NCI-H1048 (cell line): ENCODE results near the gene YIF1A.
A peak's percentile ranks its signal among the peaks of the same experiment; 100 is the strongest.

Experiments
- DNase-seq: peaks from one replicate; lab custom pipeline; 2025; lab: John Stamatoyannopoulos, UW

The YIF1A gene, protein sequence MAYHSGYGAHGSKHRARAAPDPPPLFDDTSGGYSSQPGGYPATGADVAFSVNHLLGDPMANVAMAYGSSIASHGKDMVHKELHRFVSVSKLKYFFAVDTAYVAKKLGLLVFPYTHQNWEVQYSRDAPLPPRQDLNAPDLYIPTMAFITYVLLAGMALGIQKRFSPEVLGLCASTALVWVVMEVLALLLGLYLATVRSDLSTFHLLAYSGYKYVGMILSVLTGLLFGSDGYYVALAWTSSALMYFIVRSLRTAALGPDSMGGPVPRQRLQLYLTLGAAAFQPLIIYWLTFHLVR

DNA sequence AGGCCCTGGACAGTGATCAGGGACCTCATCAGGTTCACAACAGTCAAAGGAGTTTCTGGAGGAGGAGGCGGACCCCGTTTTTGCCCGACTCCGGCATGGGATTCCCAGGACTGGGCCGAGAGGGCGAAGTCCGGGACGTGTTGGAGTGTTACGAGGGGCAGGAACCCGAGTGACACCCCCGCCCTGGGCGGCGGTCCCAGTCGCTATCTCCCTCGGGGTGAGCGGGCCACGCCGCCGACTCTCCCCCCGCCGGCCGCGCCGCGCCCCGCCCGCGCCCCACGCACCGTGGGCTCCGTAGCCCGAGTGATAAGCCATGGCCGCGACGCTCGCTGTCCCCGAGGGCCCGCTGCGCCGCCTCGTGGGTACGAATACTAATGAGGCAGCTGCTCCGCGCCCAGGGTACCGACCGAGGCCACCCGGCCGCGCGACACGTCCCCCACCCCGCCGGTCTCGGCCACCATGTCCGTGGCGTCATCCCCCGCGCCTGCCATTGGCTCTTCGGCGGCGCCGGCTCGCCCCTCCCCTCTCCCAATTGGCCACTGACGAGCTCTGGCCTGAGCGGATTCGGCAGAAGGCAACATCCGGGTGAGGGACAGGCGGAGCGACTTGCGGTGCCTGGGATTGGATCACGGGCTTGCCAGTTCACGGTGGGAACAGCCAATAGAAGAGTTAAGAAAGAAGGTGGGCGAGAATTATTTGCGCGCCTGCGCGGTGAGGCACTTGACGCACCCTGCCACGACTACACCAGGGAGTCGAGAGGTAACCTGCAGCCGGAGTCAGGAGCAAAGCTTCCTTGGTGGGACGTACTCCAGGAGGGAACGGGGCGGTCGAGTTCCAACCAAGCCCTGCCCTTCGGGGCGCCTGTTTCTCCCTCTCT lies at the start of gene YIF1A:
YIF1A (minus strand) TSS at position 473 of the 877 bp plus-strand sequence; CDS start at position 315, 158 bp downstream.
- peak; percentile 98 for DNase-seq

DNA sequence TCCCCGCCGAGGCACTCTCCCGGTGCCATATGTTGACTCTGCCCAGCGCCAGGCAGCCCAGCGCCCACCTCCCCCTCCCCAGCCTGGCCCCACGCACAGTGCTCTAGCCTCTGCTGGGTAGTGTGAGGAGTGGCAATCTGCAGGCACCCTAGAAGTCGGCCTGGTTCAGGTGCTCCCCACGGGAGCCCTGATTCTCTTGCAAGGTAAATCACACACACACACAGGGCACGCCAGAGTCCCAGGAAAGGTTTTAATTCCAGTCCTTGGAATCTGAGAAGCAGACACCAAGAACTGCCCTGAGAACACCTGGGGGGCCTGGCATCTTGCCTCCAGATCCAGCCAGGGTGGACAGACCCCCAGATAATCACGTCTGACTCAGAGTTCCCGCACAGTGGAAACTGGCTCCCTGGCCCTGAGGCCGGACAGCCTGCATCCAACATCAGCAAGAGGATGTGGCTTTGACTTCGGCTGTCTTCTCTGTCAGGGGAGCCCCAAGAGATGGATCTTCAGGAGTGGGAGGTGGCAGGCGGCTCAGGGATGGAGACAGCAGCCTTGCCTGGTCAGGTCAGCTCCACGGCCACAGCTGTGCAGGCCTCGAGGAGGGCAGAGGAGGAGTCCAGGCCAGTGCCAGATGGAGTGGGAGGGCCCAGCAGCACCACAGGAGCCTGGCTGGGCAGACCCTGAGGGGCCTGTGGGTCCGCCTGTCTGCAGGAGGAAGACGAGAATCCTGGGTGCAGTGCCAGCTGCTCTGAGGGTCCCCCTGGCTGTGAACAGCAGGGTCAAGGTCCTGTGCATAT lies 48.4 kb upstream of the YIF1A start:
- DNase-seq, result no peak

DNA sequence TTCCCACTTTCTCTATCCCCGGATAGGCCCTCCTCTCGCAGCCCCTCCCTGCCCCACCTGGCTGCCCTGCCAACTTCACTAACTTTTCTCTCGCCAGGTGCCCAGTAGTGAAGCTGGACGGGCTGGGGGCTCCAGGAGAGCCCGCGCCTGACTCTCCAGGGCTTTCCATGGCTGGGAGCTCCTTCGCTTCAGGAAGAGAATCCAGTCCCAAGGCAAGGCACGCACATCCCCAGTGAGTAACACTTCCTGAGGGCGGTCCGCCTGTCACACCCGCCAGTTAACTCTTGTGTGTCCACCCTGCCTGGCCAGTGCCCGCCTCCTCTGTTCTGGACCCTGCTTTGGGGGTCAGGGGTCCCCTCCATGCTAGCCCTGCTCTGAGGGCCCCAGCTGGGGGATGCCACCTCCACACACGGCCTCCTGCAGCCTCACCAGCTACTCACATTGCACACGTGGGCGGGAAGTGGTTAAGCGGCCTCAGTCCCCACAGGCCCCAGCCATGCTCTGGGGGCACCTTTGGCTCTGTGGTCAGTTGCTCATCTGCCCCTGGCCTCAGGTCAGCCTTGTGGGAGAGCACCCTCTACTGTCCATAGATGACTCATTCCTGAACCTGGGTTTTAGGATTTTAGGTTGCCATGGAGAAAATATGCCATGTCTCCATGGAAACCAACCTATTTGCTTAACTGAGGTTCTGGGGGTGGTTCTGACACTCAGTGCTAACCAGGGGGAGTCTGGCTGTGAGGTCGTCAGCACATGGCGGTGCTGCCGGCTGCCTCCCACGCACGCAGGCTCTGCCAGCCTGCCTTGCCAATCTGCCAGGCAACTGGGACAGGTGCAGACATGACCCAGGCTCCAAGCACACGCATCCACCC lies 47.5 kb upstream of the YIF1A start, which contains the start of gene RIN1:
RIN1 (minus strand) TSS at position 201 of the 869 bp plus-strand sequence; CDS start at position 169, 32 bp downstream.
- no peak for DNase-seq

DNA sequence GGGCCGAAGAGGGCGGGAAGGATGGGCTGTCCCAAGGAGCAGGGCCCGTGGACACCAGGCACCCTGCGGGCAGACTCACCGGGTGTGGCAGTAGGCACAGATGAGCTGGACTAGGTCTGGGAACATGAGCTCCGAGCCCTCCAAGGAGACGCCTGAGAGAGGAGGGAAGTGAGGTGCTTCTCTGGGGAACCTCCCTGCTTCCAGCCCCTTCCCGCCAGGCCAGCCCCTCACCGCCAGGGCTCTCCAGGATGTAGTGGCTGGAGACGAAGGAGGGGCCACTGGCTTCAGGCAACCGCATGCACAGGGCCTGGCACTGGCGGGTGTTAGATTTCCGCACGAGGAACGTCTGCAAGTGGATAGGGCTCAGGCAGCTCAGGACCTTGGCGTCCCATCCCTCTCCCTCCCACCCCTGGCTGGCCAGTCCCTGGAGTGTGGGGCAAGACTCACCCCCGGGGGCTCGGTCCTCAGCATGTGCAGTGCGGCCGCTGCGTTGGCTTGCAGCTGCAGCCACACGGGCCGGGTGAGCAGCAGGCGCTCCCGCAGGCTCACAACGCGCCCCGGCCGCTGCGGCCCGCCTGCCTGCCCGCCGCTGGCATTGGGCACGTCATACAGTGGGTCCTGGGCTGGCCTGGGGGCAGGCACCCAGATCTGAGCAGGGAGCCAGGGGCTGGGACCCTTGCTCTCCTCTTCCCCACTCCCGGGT lies 46.7 kb upstream of the YIF1A start:
- no peak for DNase-seq

GRCh38 chr11:66334605-66335442 lies 45.9 kb upstream of the YIF1A start:
- DNase-seq, result no peak

DNA sequence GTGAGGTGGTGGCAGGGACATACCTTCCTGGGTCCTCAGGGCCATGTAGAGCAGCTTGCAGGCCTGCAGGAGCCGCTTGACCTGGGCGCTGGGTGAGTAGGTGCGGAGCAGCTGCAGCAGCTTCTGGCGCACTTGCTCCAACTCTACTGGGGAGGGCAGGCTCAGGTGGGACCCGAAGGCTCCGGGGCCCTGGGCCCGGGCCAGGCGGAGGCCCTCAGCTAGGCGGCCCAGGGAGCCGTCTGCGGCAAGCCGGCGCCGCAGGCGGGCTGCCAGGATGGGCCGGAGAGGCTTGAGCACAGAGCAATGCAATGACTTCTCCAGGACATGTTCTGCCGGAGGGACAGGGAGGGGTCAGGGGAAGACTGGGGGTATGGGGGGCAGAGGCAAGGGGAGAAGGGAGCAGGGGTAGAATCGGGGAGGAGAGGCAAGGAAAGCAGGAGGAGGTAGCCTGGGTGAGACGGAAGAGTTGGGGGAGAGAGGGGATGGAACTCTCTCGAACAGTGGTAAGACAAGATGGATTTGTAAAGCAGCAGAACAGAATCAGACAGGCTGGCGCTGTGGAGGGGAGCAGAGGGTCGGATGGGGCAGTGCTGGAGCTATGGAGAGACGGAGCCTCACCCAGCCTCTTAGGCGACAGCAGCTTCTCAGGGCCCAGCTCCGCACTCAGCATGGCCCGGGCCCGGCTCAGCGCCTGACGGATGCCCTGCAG lies 45.1 kb upstream of the YIF1A start:
- no peak for DNase-seq

DNA sequence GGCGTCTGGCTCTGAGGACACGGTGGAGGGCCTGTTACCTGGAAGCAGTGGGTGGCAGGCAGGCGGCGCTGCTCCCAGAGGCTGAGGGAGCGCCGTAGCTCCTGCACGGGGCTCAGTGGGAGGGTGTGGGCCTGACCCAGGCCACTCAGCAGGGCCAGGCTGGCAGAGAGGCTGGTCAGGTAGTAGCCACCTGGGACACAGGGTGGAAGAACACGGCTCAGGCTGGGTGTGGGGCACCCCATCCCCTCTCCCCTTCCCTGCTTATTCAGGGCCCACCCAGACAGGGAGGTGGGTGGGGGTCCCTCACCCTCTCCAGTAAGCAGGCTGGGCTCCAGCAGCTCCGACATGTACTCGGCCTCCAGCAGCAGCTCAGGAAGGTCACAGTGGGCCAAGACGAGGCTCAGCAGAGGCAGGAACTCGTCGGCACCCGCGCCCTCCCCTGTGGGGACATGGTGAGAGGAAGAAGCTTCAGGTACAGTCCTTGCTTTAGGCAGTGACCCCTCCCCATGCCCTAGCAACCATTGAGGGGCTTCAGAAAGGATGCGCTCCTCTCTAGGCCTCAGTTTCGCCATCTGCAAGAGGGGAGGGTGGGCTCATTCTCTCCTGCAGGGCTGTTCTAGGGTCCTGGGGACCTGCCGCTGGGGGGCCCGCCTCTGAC lies 44.4 kb upstream of the YIF1A start:
- DNase-seq, result no peak

GRCh38 chr11:66332371-66333219 lies 43.7 kb upstream of the YIF1A start:
- DNase-seq, result no peak

DNA sequence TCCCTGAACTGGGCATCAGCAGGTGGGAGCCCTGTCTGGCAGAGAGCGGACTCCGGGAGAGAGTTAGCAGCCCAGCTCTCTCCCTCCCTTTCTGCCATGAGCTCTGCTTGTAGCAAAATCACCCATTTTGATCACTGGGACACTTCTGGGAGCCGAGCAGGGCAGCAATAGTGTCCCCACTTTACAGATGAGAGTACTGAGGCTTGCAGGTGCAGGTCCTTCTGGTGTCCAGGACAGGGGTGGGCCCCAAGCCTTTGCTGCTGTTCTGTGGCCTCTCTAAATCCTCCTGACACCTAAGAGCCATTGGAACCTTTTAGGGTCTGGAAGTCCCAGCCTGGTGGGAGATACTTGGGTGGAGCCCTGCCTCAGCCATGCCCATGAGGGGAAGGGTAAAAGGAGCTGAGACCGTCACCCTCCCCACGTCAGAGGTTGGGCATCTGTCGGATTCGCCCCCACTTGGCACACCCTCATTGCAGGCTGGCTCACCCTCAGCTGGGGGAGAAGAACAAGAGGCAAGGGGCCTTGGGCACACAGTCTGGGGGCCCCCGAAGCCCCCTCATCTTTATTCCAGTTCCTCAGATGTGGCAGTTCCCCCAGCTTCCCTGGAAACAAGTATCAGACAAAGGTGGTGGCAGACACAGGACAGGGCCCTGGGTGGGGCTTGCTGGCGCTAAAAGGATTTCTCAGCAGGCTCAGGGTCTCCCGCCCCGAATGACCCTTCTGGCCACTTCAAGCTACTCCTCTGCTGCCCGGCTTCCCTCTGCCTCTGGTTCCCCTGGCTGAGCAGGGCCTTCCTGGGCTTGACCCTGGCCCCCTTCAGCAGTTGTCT lies 42.8 kb upstream of the YIF1A start:
- DNase-seq, result no peak

DNA sequence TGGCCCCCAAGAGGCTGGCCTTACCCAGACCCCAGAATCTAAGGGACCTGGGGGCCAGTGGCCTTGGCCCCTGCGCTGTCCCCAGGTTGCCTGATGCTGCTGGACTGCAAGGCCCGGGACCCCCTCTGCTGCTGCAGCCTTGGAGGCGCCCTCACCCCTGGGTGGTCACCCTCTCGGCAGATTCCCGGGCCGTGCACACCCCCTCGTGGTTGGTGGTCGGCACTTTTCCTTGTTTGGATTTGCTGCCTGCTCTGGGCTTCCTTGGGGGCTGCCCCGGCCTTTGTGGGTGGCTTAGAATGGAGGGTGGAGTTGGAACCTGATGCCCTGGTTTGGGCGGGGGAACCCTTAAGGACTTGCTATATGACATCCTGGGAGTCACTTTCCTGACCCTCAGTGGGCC lies 42.0 kb upstream of the YIF1A start:
- DNase-seq, result no peak

DNA sequence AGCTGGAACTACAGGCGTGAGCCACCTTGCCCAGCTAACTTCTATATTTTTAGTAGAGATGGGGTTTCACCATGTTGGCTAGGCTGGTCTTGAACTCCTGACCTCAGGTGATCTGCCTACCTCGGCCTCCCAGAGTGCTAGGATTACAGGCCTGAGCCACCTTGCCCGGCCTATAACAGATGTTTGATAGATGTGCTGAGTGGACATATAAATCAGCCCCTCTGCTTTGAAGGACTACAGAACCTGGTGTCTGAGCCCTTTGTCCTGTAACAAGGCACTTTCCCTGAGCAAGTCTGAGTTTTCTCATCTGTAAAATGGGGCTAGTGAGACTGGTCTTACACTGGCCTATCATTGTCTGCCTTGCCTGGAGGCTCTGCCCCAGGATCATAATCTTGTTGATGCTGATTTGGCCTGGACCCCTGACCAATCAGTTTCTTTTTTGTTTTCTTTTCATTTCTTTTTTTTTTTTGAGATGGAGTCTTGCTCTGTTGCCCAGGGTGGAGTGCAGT lies 40.3 kb upstream of the YIF1A start:
- no peak for DNase-seq

DNA sequence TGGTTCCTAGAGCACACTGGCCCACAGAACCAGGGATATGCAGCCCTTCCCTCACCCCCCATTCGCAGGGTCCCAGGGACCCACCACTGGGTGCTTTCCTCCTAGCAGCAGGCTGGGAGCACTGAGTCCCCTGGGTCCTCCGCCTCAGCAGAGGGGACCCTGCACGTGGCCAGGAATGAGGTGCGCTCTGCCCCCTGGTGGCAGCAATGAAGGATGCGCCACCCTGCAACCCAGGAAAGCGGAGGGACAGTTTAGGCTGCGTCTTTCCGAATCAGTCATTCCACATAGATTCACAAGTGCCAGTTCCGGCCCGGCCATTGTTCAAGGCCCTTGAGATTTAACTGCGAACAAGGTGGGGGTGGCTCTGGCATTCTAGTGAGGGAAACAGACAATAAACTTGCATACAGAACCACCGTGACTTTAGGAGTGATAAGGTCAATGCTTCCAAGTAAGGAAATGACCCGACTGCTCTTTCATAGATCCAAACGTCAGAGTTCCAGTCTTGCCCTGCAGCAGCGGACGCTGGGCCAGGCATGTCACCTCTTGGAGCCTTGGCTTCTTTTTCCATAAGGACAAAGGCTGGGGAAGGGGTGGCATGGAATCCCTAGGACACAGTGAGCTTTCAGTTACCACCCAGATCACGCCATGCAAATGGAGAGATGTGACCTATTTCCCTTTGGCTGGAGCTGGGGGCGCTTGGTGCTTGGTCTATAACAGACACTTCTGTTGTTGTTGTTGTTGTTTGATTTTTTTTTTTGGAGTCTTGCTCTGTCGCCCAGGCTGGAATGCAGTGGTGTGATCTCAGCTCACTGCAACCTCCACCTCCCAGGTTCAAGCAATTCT lies 39.6 kb upstream of the YIF1A start:
- DNase-seq, result no peak

GRCh38 chr11:66328031-66328301 lies 39.0 kb upstream of the YIF1A start:
- no peak for DNase-seq

DNA sequence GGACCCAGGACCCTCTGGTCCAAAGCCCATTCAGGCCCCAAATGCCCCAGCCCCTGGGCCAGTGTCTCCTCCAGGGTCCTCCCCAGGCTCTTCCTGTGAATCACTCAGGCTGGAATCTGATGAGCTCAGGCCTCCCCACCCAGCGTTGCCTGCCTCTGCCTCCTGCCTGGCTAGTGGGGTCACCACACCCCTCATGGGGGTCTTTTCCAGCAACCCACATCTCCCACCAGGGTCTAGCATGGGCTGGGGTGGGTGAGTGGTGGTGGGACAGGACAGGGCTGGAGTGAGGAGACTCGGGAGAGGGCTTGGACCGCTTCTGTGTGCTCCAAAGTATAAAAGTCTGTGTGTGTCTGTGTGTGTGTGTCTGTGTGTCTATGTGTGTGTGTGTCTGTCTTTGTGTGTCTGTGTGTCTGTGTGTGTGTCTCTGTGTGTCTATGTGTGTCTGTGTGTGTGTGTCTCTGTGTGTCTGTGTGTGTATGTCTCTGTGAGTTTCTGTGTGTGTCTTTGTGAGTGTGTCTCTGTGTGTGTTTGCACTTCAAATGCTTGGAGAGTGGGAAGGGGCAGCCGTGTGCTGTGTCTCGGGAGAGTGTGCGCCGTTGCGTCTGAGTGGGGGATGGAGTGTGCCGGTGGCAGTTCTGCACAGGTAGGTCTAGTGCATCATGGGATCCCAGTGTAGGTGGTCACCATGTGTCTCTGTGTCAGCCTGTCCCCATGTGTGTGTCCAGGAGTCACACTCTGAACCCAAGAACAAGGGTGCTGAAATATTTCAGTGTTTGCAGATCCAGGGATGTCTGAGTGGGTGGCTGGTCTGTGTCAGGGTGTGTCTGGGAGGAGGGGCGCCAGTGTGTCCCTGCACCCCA lies 38.5 kb upstream of the YIF1A start:
- no peak for DNase-seq
